ENCODE measurements around the gene RPS24. TPM values are rescaled to one million over a fixed set of nuclear protein-coding genes. Genes with fewer than 3 reads are reported as not detected.

The RPS24 gene
- total and polyA plus RNA-seq, 9 of the 15 experiments (the other 6 are each of a cell fraction or from before 2014, with no cell fraction given) = 1,947 to 7,307 (median 5,944) TPM

GRCh38 chr10:78029269-78030226 lies 4.1 kb upstream of the RPS24 start, which contains the start of gene POLR3A (continued):
- TF ChIP-seq ZNF407 (IDR thresholded peaks at IDR 0.05; ENCODE audit: low read depth) = peak; percentile 100
- peak; percentile 91 for TF ChIP-seq PHF20 (IDR thresholded peaks at IDR 0.05; ENCODE audit: partially characterized antibody)
- peak; percentile 96 for TF ChIP-seq ELF1 (tag; IDR thresholded peaks at IDR 0.05)
- peak; percentile 39; the same call in 1 of the 2 replicates for TF ChIP-seq SMARCC2 (IDR thresholded peaks at IDR 0.05; ENCODE audit: low read depth)
- no peak for TF ChIP-seq FOXJ2 (tag; IDR thresholded peaks at IDR 0.05)
- no peak for TF ChIP-seq ELK1 (CRISPR knock-in tag; IDR thresholded peaks at IDR 0.05)
- TF ChIP-seq XRCC4 (IDR thresholded peaks at IDR 0.05; ENCODE audit: extremely low read depth, insufficient read depth, insufficient read length) = no peak

All from K562 (cell line).